Endothelial cell of umbilical vein (primary cell): ENCODE results near the gene PARP16. TPM values are rescaled to one million over a fixed set of nuclear protein-coding genes. Genes with fewer than 3 reads are reported as not detected.

ENCODE experiments used
- BruUV-seq: library from RNA; stranded (reverse); fragments of 400-500 nt; replicated peaks from 2 replicates; lab custom pipeline; 2021; lab: Mats Ljungman, UMichigan
- CTCF ChIA-PET: fragments of 300-600, 350-600 bp; sonication (Branson Sonifier 250); formaldehyde crosslinking; loops from one replicate; lab custom pipeline; 2021; ENCODE audit warnings: antibody characterized with exemption, inconsistent platforms; lab: Charles Lee
- POLR2A ChIA-PET: fragments of 300-600, 350-600 bp; sonication (Branson Sonifier 250); formaldehyde crosslinking; loops from one replicate; lab custom pipeline; 2021; ENCODE audit warnings: antibody characterized with exemption, inconsistent platforms; lab: Charles Lee
- DNase-seq: peaks from one replicate; pipeline ENCODE4 v3.0.0-alpha.2; 2011; ENCODE audit warnings: low read depth, low spot score
- FAIRE-seq: peaks from 2 replicates; lab custom pipeline; 2011; peaks lifted over from hg19 to GRCh38; lab: Jason Lieb, UNC
- H2AFZ ChIP-seq: 2 replicates; pipeline ENCODE4 v1.6.0; 2012; ENCODE audit warnings: low read depth, low read length, control low read depth, inconsistent platforms
- H3K27ac ChIP-seq: 2 replicates; pipeline ENCODE4 v1.5.1; 2011; ENCODE audit warnings: low read depth, mild to moderate bottlenecking, control low read depth, low read length, moderate library complexity; ENCODE audit not compliant: insufficient read depth
- H3K27me3 ChIP-seq, 2 experiments: 2 replicates each; pipeline versions ENCODE4 v1.6.0 to v1.6.1; 2011; ENCODE audit warnings: low read length in 2 of 2, mixed read lengths in 1 of 2; ENCODE audit not compliant: control insufficient read depth in 2 of 2, insufficient read depth in 2 of 2
- H3K36me3 ChIP-seq, 2 experiments: 2 replicates in 1 of 2; 3 replicates in 1 of 2; pipeline ENCODE4 v1.5.1; 2011; ENCODE audit warnings: low read length in 2 of 2, mild to moderate bottlenecking in 1 of 2, moderate library complexity in 1 of 2; ENCODE audit not compliant: control insufficient read depth in 2 of 2, insufficient read depth in 2 of 2; ENCODE audit errors: extremely low read depth in 1 of 2
- H3K4me1 ChIP-seq: 3 replicates; pipeline ENCODE4 v1.5.1; 2011; ENCODE audit warnings: mild to moderate bottlenecking, low read length; ENCODE audit not compliant: control insufficient read depth, insufficient read depth; ENCODE audit errors: extremely low read depth
- H3K4me2 ChIP-seq: 2 replicates; pipeline ENCODE4 v1.6.1; 2011; ENCODE audit warnings: low read length, control low read depth, mixed read lengths; ENCODE audit not compliant: insufficient read depth
- H3K4me3 ChIP-seq, 3 experiments: fragments of 200-600 bp in 1 of 3; sonication (generic), shearing (Covaris generic) in 1 of 3; replicated peaks in 1 of 3; 2 replicates each; pipeline ENCODE4 v1.5.1; 2011 to 2016; ENCODE audit warnings: control low read depth in 3 of 3, low read length in 3 of 3, mild to moderate bottlenecking in 2 of 3, inconsistent platforms in 1 of 3, low read depth in 1 of 3, moderate library complexity in 1 of 3; ENCODE audit not compliant: insufficient read depth in 1 of 3
- H3K79me2 ChIP-seq: 2 replicates; pipeline ENCODE4 v1.6.0; 2012; ENCODE audit warnings: low read length, inconsistent platforms; ENCODE audit not compliant: control insufficient read depth, insufficient read depth
- H3K9ac ChIP-seq: replicated peaks from 2 replicates; pipeline ENCODE3; 2011; ENCODE audit warnings: low read length, control low read depth; ENCODE audit not compliant: insufficient read depth; ENCODE audit errors: extremely low read depth
- H3K9me1 ChIP-seq: replicated peaks from 3 replicates; pipeline ENCODE4 v1.6.0; 2011; ENCODE audit warnings: mild to moderate bottlenecking, low read length; ENCODE audit not compliant: control insufficient read depth, insufficient read depth; ENCODE audit errors: extremely low read depth
- H3K9me3 ChIP-seq: replicated peaks from 2 replicates; pipeline ENCODE4 v1.5.1; 2012; ENCODE audit warnings: low read length, inconsistent platforms; ENCODE audit not compliant: control insufficient read depth, insufficient read depth
- H4K20me1 ChIP-seq: replicated peaks from 2 replicates; pipeline ENCODE3; 2011; ENCODE audit warnings: mild to moderate bottlenecking, low read length; ENCODE audit not compliant: control insufficient read depth, insufficient read depth; ENCODE audit errors: extremely low read depth
- EZH2 ChIP-seq: IDR thresholded peaks from 2 replicates; pipeline ENCODE4 v1.6.1; 2012; ENCODE audit warnings: borderline replicate concordance, low read depth, mild to moderate bottlenecking, moderate library complexity, low read length, inconsistent platforms; ENCODE audit not compliant: severe bottlenecking
- FOS ChIP-seq: IDR thresholded peaks from 2 replicates; pipeline ENCODE4 v1.6.1; 2011; ENCODE audit warnings: mild to moderate bottlenecking, low read length, moderate library complexity, borderline replicate concordance; ENCODE audit not compliant: insufficient read depth
- JUN ChIP-seq: IDR thresholded peaks from 2 replicates; pipeline ENCODE4 v1.6.1; 2011; ENCODE audit warnings: borderline replicate concordance, low read depth; ENCODE audit not compliant: insufficient read length, insufficient read depth
- MYC ChIP-seq: IDR thresholded peaks from one replicate; pipeline ENCODE4 v1.6.1; 2011; ENCODE audit warnings: mild to moderate bottlenecking, low read depth, low read length
- POLR2A ChIP-seq: IDR thresholded peaks from 2 replicates; pipeline ENCODE4 v1.6.1; 2012; ENCODE audit warnings: low read depth, mild to moderate bottlenecking, control low read depth, low read length
- POLR2AphosphoS5 ChIP-seq: IDR thresholded peaks from 2 replicates; pipeline ENCODE4 v1.6.1; 2012; ENCODE audit warnings: low read depth, mild to moderate bottlenecking, control low read depth, low read length, moderate library complexity; ENCODE audit not compliant: insufficient read depth
- dilution Hi-C: fragments of 300-500 bp; cut with MboI; formaldehyde crosslinking; loops from one replicate; pipeline ENCODE4 v1.15.0; 2019; ENCODE audit warnings: low sequenced_read_pairs; ENCODE audit not compliant: extremely low pct_ligation_motif_present
- intact Hi-C: fragments of 100-400 bp; cut with micrococcal nuclease; formaldehyde crosslinking; loops from one replicate; pipeline ENCODE4 v1.10.0; 2022
- polyA plus RNA-seq, 4 experiments: library from polyadenylated mRNA; depleted of rRNA in 3 of 4; stranded (reverse) in 3 of 4; unstranded in 1 of 4; fragments of >200 nt; gene quantifications; 2 replicates each; pipeline versions ENCODE4 v1.2.1 to v1.2.3, GENCODE V29; 2011 to 2012; ENCODE audit warnings: missing spikeins in 1 of 4
- total RNA-seq: library from RNA; stranded (reverse); gene quantifications from 2 replicates; pipeline ENCODE4 v1.2.3, GENCODE V29; 2021
- TF ChIP-seq, protein P1 (sequence below): IDR thresholded peaks from 2 replicates; pipeline ENCODE4 v1.6.1; 2011; ENCODE audit not compliant: insufficient read depth, insufficient read length
- TF ChIP-seq, protein P2 (sequence below), 2 donors: IDR thresholded peaks; 1 replicate in 1 of 2; 2 replicates in 1 of 2; pipeline ENCODE4 v1.5.1; 2011; ENCODE audit warnings: low read length in 2 of 2, mild to moderate bottlenecking in 2 of 2, moderate library complexity in 2 of 2, control low read depth in 1 of 2, inconsistent platforms in 1 of 2, low read depth in 1 of 2; ENCODE audit not compliant: insufficient read depth in 1 of 2; ENCODE audit errors: extremely low read depth in 1 of 2

The PARP16 gene
- total and polyA plus RNA-seq, 2 donors (not counting 3 experiments of a cell fraction or from before 2014, with no cell fraction given) = 3.9 to 6.3 TPM

DNA sequence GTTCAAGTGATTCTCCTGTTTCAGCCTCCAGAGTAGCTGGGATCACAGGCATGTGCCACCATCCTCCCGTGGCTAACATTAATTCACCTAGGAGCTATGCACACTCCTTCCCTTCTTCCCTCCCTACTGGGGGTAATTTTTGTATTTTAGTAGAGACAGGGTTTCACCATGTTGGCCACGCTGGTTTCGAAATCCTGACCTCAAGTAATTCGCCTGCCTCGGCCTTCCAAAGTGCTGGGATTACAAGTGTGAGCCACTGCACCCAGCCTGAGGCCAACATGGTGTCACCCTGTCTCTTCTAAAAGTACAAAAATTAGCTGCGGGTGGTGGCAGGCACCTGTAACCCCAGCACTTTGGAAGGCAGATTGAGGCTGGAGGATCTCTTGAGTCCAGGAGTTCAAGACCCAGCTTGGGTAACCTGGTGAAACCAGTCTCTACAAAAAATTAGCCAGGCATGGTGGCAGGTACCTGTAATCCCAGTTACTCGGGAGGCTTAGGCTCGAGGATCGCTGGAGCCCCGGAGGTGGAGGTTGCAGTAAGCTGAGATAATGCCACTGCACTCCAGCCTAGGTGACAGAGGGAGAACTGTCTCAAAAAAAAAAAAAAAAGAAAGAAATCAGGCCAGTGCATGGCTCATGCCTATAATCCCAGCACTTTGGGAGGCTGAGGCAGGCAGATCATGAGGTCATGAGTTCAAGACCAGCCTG, 23.9 kb upstream of the PARP16 start:
- Histone ChIP-seq H3K36me3 (no peaks in the 10 kb centered on the region), H3K9me1 (no peaks in the 10 kb centered on the region), H3K4me1 (no peaks in the 10 kb centered on the region), H3K9me3 (no peaks in the 10 kb centered on the region), H3K27me3 (peaks cover 7 to 10% of the 10 kb centered on the region in 2 experiments), H3K79me2 (no peaks in the 10 kb centered on the region), H2AFZ (no peak overlapping the region), H3K4me3 (no peak overlapping the region), H3K27ac (no peak overlapping the region), H4K20me1 (no peaks in the 10 kb centered on the region), H3K9ac (no peak overlapping the region), H3K4me2 (no peak overlapping the region)
- ChIA-PET POLR2A (no interaction called here), CTCF (interaction anchor here (1.0 kb wide), 1 partner anchor 13 kb away, joined by 3 read pairs; no protein-coding TSS in a partner anchor)
- TF ChIP-seq, protein P1, sequence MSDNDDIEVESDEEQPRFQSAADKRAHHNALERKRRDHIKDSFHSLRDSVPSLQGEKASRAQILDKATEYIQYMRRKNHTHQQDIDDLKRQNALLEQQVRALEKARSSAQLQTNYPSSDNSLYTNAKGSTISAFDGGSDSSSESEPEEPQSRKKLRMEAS = no peak
- TF ChIP-seq POLR2AphosphoS5 (no peak), MYC (no peak), EZH2 (no peak), POLR2A (no peak), JUN (no peak), FOS (no peak)
- TF ChIP-seq, protein P2, sequence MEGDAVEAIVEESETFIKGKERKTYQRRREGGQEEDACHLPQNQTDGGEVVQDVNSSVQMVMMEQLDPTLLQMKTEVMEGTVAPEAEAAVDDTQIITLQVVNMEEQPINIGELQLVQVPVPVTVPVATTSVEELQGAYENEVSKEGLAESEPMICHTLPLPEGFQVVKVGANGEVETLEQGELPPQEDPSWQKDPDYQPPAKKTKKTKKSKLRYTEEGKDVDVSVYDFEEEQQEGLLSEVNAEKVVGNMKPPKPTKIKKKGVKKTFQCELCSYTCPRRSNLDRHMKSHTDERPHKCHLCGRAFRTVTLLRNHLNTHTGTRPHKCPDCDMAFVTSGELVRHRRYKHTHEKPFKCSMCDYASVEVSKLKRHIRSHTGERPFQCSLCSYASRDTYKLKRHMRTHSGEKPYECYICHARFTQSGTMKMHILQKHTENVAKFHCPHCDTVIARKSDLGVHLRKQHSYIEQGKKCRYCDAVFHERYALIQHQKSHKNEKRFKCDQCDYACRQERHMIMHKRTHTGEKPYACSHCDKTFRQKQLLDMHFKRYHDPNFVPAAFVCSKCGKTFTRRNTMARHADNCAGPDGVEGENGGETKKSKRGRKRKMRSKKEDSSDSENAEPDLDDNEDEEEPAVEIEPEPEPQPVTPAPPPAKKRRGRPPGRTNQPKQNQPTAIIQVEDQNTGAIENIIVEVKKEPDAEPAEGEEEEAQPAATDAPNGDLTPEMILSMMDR (IDR thresholded peaks at IDR 0.05; ENCODE audit: extremely low read depth in 1 of 2, insufficient read depth in 1 of 2, low read depth in 1 of 2, low read length in 2 of 2) = no peak
- no peak for DNase-seq
- no peak for FAIRE-seq
- dilution Hi-C loops (no loop called here), intact Hi-C loops (no loop called here)
- BruUV-seq = no TSS peak
